Breast epithelium (tissue), 4 donors: ENCODE data around the gene MT1B. TPM values are rescaled to one million over a fixed set of nuclear protein-coding genes. Genes with fewer than 3 reads are reported as not detected.
A peak's percentile ranks its signal among the peaks of the same experiment; 100 is the strongest.

Source experiments
- DNase-seq, 2 donors: peaks; one replicate each; pipeline ENCODE4 v3.0.0-alpha.2; 2019; ENCODE audit warnings: low spot score in 2 of 2
- H3K27ac ChIP-seq, 2 donors: fragments of 200-600 bp; sonication (generic) in 1 of 2; one replicate each; pipeline ENCODE4 v1.5.1; 2016 to 2019; ENCODE audit warnings: mild to moderate bottlenecking in 1 of 2
- H3K27me3 ChIP-seq, 2 donors: fragments of 200-600 bp; sonication (generic) in 1 of 2; one replicate each; pipeline versions ENCODE4 v1.5.1 to v1.6.0; 2017 to 2019; ENCODE audit warnings: control low read depth in 1 of 2, mild to moderate bottlenecking in 1 of 2
- H3K36me3 ChIP-seq: fragments of 200-600 bp; one replicate; pipeline ENCODE4 v1.5.1; 2019
- H3K4me1 ChIP-seq, 2 donors: fragments of 200-600 bp; sonication (generic); one replicate each; pipeline ENCODE4 v1.5.1; 2016 to 2019; ENCODE audit warnings: control low read depth in 1 of 2
- H3K4me3 ChIP-seq, 3 donors: fragments of 200-600 bp; sonication (generic); 1 replicate in 2 of 3; 2 replicates in 1 of 3; pipeline ENCODE4 v1.5.1; 2016 to 2019; ENCODE audit warnings: mild to moderate bottlenecking in 3 of 3, moderate library complexity in 2 of 3
- H3K9me3 ChIP-seq, 2 donors: fragments of 200-600 bp; sonication (generic) in 1 of 2; one replicate each; pipeline ENCODE4 v1.5.1; 2016 to 2019; ENCODE audit warnings: control low read depth in 1 of 2
- POLR2A ChIP-seq: fragments of 450-650 bp; IDR thresholded peaks from one replicate; pipeline ENCODE4 v1.6.1; 2016; ENCODE audit warnings: antibody characterized with exemption, mild to moderate bottlenecking, moderate library complexity
- POLR2AphosphoS5 ChIP-seq, 3 donors: sonication (generic); formaldehyde crosslinking; IDR thresholded peaks; one replicate each; pipeline ENCODE4 v1.6.1; 2017; ENCODE audit warnings: antibody characterized with exemption in 3 of 3
- intact Hi-C: fragments of 100-400 bp; cut with DNase I; formaldehyde crosslinking; loops from one replicate; pipeline ENCODE4 v1.15.1; 2023; ENCODE audit warnings: low total_unique reads
- total RNA-seq, 3 donors: library from RNA; depleted of rRNA; stranded (reverse); fragments of >200 nt; gene quantifications; one replicate each; pipeline ENCODE4 v1.1.0, GENCODE V29; 2016
- TF ChIP-seq, protein P1 (sequence below), 3 donors: fragments of 450-650 bp; IDR thresholded peaks; one replicate each; pipeline ENCODE4 v1.5.1; 2016 to 2017; ENCODE audit warnings: antibody characterized with exemption in 3 of 3, mild to moderate bottlenecking in 3 of 3, moderate library complexity in 3 of 3

Gene MT1B
- total RNA-seq, 3 donors from 2014 or later, result not detected

- no peaks in the 10 kb centered on the region for H3K27me3 ChIP-seq
- H3K27ac ChIP-seq, result peak overlapping the region; percentile 96 to 99
- DNase-seq, result no peak
- H3K4me1 ChIP-seq, result peaks cover 18 to 19% of the 10 kb centered on the region in 2 donors
- peak overlapping the region in 2 of 3 donors; percentile 78 to 86 for H3K4me3 ChIP-seq
- TF ChIP-seq, protein P1, sequence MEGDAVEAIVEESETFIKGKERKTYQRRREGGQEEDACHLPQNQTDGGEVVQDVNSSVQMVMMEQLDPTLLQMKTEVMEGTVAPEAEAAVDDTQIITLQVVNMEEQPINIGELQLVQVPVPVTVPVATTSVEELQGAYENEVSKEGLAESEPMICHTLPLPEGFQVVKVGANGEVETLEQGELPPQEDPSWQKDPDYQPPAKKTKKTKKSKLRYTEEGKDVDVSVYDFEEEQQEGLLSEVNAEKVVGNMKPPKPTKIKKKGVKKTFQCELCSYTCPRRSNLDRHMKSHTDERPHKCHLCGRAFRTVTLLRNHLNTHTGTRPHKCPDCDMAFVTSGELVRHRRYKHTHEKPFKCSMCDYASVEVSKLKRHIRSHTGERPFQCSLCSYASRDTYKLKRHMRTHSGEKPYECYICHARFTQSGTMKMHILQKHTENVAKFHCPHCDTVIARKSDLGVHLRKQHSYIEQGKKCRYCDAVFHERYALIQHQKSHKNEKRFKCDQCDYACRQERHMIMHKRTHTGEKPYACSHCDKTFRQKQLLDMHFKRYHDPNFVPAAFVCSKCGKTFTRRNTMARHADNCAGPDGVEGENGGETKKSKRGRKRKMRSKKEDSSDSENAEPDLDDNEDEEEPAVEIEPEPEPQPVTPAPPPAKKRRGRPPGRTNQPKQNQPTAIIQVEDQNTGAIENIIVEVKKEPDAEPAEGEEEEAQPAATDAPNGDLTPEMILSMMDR (IDR thresholded peaks at IDR 0.05), result no peak
- no peak for TF ChIP-seq POLR2AphosphoS5 (IDR thresholded peaks at IDR 0.05)
- no peak for TF ChIP-seq POLR2A
- intact Hi-C loops, result no loop called here
- H3K9me3 ChIP-seq, result no peaks in the 10 kb centered on the region
- H3K36me3 ChIP-seq, result no peaks in the 10 kb centered on the region
Observed at GRCh38 chr16:56606476-56607108, 45.1 kb upstream of the MT1B start.

DNA sequence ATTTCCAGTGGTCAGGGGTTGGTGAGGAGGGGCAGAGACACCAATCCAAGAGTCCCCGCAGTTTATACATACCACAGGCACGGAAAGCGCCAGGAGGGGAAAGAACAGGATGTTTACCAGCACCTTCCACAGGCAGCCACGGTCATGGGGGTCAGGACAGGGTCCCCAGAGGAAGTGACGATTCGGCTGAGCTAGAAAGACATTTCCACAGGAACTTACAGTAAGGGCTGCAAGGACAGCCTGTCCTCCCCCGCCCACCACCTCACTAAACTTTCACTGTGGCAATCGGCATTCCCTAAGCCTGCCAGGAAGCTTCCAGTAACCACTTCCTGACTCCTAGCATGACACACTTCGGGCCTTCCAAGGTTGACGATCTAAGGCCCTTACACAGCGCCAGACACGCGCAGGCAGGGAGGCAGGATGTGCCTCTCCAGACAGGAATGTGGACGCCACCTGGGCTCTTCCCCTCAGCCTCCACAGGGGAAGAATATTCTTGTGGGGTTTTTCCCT, 44.5 kb upstream of the MT1B start:
- TF ChIP-seq, protein P1 (IDR thresholded peaks at IDR 0.05), result peak in 1 of 3 donors; percentile 16
- TF ChIP-seq POLR2A (no peak), POLR2AphosphoS5 (IDR thresholded peaks at IDR 0.05) (peak; percentile 93 to 100 (median 98))
- Histone ChIP-seq H3K27me3 (no peaks in the 10 kb centered on the region), H3K9me3 (no peaks in the 10 kb centered on the region), H3K4me3 (peak overlapping the region; percentile 78 to 86 (median 83)), H3K36me3 (no peaks in the 10 kb centered on the region), H3K27ac (peak overlapping the region; percentile 96 to 99), H3K4me1 (peaks cover 18 to 19% of the 10 kb centered on the region in 2 donors)
- DNase-seq, result peak; percentile 79 to 96
- intact Hi-C loops, result no loop called here

DNA sequence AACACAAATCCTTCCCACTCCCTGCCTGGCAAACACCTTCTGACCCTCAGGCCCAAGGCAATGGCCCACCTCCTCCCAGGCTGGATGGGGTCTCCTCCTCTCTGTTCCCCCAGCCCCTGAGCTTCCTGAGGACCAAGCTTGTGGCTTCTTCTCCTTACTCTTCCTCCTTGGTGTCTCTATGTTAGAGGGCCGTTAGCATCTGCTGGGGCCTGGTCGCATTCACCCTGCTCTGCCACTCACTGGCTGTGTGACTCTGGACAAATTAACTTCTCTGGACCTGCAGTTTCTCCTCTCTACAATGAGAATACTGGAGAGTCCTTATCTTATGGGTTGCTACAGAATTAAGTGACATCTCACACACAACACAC, 44.0 kb upstream of the MT1B start:
- Histone ChIP-seq H3K4me1 (peaks cover 18 to 19% of the 10 kb centered on the region in 2 donors), H3K27me3 (no peaks in the 10 kb centered on the region), H3K9me3 (no peaks in the 10 kb centered on the region), H3K27ac (peak overlapping the region; percentile 96 to 99), H3K36me3 (no peaks in the 10 kb centered on the region), H3K4me3 (peak overlapping the region; percentile 78 to 86 (median 83))
- intact Hi-C loops, result no loop called here
- DNase-seq, result no peak
- TF ChIP-seq POLR2AphosphoS5 (IDR thresholded peaks at IDR 0.05) (no peak), POLR2A (no peak)
- TF ChIP-seq, protein P1 (IDR thresholded peaks at IDR 0.05), result no peak

GRCh38 chr16:56608043-56608875, 43.4 kb upstream of the MT1B start, which contains the start of gene MT2A:
Gene MT2A (plus strand): TSS chr16:56608584. CDS start chr16:56608656, 72 bp downstream.
- peak; percentile 94 to 95 for DNase-seq
- Histone ChIP-seq H3K27me3 (no peaks in the 10 kb centered on the region), H3K36me3 (no peaks in the 10 kb centered on the region), H3K27ac (peak within 1 kb of the TSS; percentile 96 to 99), H3K4me1 (peaks cover 18 to 19% of the 10 kb centered on the region in 2 donors), H3K9me3 (no peaks in the 10 kb centered on the region), H3K4me3 (peak within 1 kb of the TSS; percentile 78 to 86 (median 83))
- intact Hi-C loops, result no loop called here
- TF ChIP-seq POLR2AphosphoS5 (IDR thresholded peaks at IDR 0.05) (peak; percentile 76 to 97 (median 88)), POLR2A (peak; percentile 61)
- TF ChIP-seq, protein P1 (IDR thresholded peaks at IDR 0.05), result no peak
